Activated B cell treated with CpG ODN at 0.5 μM for 24 hours (primary cell): ENCODE measurements around the gene GABARAPL2. TPM values are rescaled to one million over a fixed set of nuclear protein-coding genes. Genes with fewer than 3 reads are reported as not detected.

Experiments
- ATAC-seq: fragments of 200-7000 bp; cut with Tn5 transposase; one replicate; pipeline ENCODE4 v1.10.0; 2021; ENCODE audit warnings: low read depth, mild to moderate bottlenecking, moderate library complexity
- CTCF ChIA-PET: fragments of 350-600 bp; sonication (Branson Sonifier 250); formaldehyde crosslinking; loops from one replicate; lab custom pipeline; 2021; ENCODE audit warnings: antibody characterized with exemption; lab: Charles Lee
- POLR2A ChIA-PET: fragments of 350-600 bp; sonication (Branson Sonifier 250); formaldehyde crosslinking; loops from one replicate; lab custom pipeline; 2021; ENCODE audit warnings: antibody characterized with exemption; lab: Charles Lee
- DNase-seq: peaks from one replicate; pipeline ENCODE4 v3.0.0; 2022
- H3K27ac Mint-ChIP-seq: one replicate; pipeline ENCODE4 v1.8.0; 2020; ENCODE audit warnings: mixed read lengths
- H3K27me3 Mint-ChIP-seq: one replicate; pipeline ENCODE4 v1.8.0; 2021; ENCODE audit warnings: mixed read lengths
- H3K36me3 Mint-ChIP-seq: one replicate; pipeline ENCODE4 v1.8.0; 2021; ENCODE audit warnings: low read depth, mixed read lengths
- H3K4me1 Mint-ChIP-seq: one replicate; pipeline ENCODE4 v1.8.0; 2021; ENCODE audit warnings: mixed read lengths
- H3K4me3 Mint-ChIP-seq: one replicate; pipeline ENCODE4 v1.8.0; 2020; ENCODE audit warnings: mild to moderate bottlenecking, mixed read lengths
- H3K9me3 Mint-ChIP-seq: one replicate; pipeline ENCODE4 v1.8.0; 2020; ENCODE audit warnings: mixed read lengths
- intact Hi-C: fragments of 100-400 bp; cut with micrococcal nuclease; formaldehyde crosslinking; loops from one replicate; pipeline ENCODE4 v1.15.1; 2024
- total RNA-seq: library from RNA; stranded (reverse); gene quantifications from 2 replicates; pipeline ENCODE4 v1.2.3, GENCODE V29; 2022
- TF ChIP-seq, protein P1 (sequence below): fragments of 200-600 bp; IDR thresholded peaks from one replicate; pipeline ENCODE4 v1.8.0; 2022; ENCODE audit warnings: antibody characterized with exemption, mild to moderate bottlenecking

GABARAPL2 gene
- total RNA-seq, 1 donor from 2014 or later: 62.9 TPM

DNA sequence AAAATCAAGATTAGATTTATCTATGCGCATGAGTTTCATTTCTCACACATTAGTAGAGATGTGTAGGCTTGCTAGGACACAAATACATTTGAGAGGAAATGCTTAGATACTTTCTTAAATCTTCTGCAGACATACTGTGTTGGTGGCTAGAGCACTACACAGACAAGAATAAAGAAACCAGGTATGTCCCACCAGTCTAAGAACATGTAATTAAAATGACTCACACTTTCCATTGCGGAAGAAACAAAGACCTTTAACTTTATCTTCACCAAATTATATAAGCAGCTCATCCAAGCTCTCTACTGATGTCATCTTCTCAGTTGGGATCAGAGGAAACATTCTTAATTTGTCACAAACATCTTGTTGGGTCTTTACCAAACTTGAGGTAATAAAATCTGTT, 12.5 kb downstream of the GABARAPL2 start:
- H3K27me3 Mint-ChIP-seq: no peaks in the 10 kb centered on the region
- TF ChIP-seq, protein P1, sequence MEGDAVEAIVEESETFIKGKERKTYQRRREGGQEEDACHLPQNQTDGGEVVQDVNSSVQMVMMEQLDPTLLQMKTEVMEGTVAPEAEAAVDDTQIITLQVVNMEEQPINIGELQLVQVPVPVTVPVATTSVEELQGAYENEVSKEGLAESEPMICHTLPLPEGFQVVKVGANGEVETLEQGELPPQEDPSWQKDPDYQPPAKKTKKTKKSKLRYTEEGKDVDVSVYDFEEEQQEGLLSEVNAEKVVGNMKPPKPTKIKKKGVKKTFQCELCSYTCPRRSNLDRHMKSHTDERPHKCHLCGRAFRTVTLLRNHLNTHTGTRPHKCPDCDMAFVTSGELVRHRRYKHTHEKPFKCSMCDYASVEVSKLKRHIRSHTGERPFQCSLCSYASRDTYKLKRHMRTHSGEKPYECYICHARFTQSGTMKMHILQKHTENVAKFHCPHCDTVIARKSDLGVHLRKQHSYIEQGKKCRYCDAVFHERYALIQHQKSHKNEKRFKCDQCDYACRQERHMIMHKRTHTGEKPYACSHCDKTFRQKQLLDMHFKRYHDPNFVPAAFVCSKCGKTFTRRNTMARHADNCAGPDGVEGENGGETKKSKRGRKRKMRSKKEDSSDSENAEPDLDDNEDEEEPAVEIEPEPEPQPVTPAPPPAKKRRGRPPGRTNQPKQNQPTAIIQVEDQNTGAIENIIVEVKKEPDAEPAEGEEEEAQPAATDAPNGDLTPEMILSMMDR: no peak
- DNase-seq: no peak
- intact Hi-C loops: no loop called here
- peaks cover 54% of the 10 kb centered on the region for H3K4me1 Mint-ChIP-seq
- no peak overlapping the region for H3K27ac Mint-ChIP-seq
- H3K9me3 Mint-ChIP-seq: no peaks in the 10 kb centered on the region
- peaks cover 64% of the 10 kb centered on the region for H3K36me3 Mint-ChIP-seq
- POLR2A ChIA-PET: no interaction called here
- CTCF ChIA-PET: interaction anchor here (1.0 kb wide), 1 partner anchor 106 kb away, joined by 3 read pairs; no protein-coding TSS in a partner anchor
- no peak overlapping the region for H3K4me3 Mint-ChIP-seq
- ATAC-seq: no peak

DNA sequence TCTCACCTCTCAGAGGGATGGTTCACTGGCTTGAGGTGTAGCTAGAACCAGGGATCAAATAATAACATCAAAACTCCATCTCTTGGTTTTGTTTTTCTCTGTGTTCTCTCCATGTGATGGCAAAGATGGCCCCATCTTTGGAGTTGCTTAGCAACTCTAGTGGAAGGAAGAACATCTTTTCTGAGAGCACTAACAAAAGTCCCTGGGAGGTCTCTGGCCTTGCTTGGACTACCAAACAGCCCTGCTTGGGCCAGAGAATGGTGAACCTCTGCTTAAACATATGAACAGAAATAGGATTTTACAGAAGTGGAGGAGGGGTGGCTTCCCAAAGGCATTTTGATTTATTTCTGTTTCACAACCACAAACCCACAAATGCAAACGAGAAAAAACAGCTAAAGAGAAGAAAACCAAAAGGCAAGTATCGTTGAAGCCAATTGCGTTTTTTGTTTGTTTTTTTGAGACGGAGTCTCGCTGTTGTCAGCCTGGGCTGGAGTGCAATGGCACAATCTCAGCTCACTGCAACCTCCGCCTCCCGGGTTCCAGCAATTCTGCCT, 13.2 kb downstream of the GABARAPL2 start:
- no peaks in the 10 kb centered on the region for H3K9me3 Mint-ChIP-seq
- H3K27ac Mint-ChIP-seq: peak overlapping the region; percentile 37
- no peaks in the 10 kb centered on the region for H3K27me3 Mint-ChIP-seq
- ATAC-seq (no peak), DNase-seq (no peak)
- ChIA-PET POLR2A (interaction anchor here (0.6 to 1.0 kb wide), 2 partner anchors 20 to 70 kb away, joined by 3 to 11 read pairs; no protein-coding TSS in a partner anchor), CTCF (interaction anchor here (1.0 kb wide), 1 partner anchor 107 kb away, joined by 3 read pairs; no protein-coding TSS in a partner anchor)
- intact Hi-C loops: no loop called here
- peaks cover 56% of the 10 kb centered on the region for H3K4me1 Mint-ChIP-seq
- H3K4me3 Mint-ChIP-seq: peak overlapping the region; percentile 15
- TF ChIP-seq, protein P1: no peak
- H3K36me3 Mint-ChIP-seq: peaks cover 57% of the 10 kb centered on the region

DNA sequence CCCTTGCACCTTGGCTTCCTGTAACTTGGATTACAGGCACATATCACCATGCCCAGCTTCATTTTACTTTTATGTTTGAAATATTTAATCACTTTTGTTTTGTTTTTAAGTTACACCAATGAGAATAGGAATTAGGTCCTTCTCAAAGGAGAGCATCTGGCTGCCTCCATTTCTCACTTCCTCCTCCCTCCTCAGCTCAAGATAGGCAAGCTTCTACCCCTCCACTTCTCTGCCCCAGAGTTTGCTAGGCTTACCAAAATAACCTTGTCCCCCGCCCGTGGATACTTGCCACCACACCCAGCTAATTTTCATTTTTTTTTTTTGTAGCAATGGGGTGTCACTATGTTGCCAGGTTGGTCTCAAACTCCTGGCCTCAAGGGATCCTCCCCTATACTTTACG, 17.9 kb downstream of the GABARAPL2 start:
- TF ChIP-seq, protein P1: no peak
- POLR2A ChIA-PET: interaction anchor here (0.9 to 1.1 kb wide), 3 partner anchors 11 to 66 kb away, joined by 4 to 5 read pairs (median 4); partner anchors contain the start of gene ADAT1
- H3K4me3 Mint-ChIP-seq: peak overlapping the region; percentile 19
- peak overlapping the region; percentile 65 for H3K27ac Mint-ChIP-seq
- H3K4me1 Mint-ChIP-seq: peaks cover 54% of the 10 kb centered on the region
- CTCF ChIA-PET: interaction anchor here (0.7 kb wide), 1 partner anchor 32 kb away, joined by 4 read pairs; no protein-coding TSS in a partner anchor
- no peaks in the 10 kb centered on the region for H3K9me3 Mint-ChIP-seq
- intact Hi-C loops: loop anchor here (1.0 to 2.0 kb wide), 2 partner anchors 13 to 28 kb away; partner anchors contain the start of gene TMEM231
- no peaks in the 10 kb centered on the region for H3K27me3 Mint-ChIP-seq
- peak; percentile 91 for ATAC-seq
- no peak for DNase-seq
- peaks cover 18% of the 10 kb centered on the region for H3K36me3 Mint-ChIP-seq

DNA sequence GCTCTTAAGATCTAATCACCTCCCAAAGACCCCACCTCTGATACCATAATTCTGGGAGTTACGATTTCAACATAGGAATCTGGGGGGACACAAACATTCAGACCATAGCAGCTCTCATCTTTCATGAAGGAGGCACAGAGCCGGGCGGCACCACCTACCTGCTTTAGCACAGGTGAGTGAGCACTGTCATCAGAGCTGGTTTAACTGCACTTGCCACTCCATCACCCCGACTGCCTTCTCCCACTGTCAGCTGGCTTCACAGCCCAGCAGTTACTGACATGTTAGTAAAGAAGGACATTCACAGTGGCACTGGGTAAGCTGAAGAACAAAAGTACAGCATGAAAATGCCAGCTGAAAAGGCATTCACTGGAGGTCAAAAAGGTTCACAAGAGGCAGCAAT, 22.5 kb downstream of the GABARAPL2 start:
- H3K4me3 Mint-ChIP-seq: no peak overlapping the region
- H3K4me1 Mint-ChIP-seq: peaks cover 23% of the 10 kb centered on the region
- H3K9me3 Mint-ChIP-seq: no peaks in the 10 kb centered on the region
- DNase-seq (no peak), ATAC-seq (no peak)
- intact Hi-C loops: no loop called here
- H3K27me3 Mint-ChIP-seq: no peaks in the 10 kb centered on the region
- no peak overlapping the region for H3K27ac Mint-ChIP-seq
- TF ChIP-seq, protein P1: no peak
- CTCF ChIA-PET: interaction anchor here (0.9 to 1.2 kb wide), 2 partner anchors 39 to 71 kb away, joined by 3 to 4 read pairs; no protein-coding TSS in a partner anchor
- H3K36me3 Mint-ChIP-seq: peaks cover 15% of the 10 kb centered on the region
- POLR2A ChIA-PET: no interaction called here

DNA sequence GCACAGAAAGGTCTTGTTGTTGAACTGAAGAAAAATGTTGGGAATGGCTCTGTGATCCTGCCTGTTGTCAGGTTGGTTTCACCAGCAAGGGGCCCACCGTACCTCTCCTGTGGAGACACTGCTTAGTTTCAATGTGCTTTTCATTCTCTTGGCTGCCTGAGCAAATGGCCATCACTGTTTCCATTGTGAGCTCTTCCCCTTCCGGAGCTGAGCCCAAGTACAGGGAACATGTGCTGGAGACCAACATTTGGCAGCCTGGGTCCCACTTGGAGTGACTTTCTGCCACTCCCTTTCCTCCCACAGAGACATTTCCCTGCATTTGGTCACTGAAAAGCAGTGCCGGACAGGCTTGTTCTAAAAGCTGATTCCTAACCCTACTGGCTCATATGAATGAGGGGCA, 23.1 kb downstream of the GABARAPL2 start:
- POLR2A ChIA-PET: no interaction called here

More for the DNA sequence above, 23.1 kb downstream of the GABARAPL2 start:
- H3K4me1 Mint-ChIP-seq: peaks cover 18% of the 10 kb centered on the region
- DNase-seq (no peak), ATAC-seq (no peak)
- no peaks in the 10 kb centered on the region for H3K9me3 Mint-ChIP-seq
- CTCF ChIA-PET: interaction anchor here (1.2 kb wide), 1 partner anchor 39 kb away, joined by 3 read pairs; no protein-coding TSS in a partner anchor
- H3K27ac Mint-ChIP-seq: no peak overlapping the region
- peaks cover 20% of the 10 kb centered on the region for H3K36me3 Mint-ChIP-seq
- H3K4me3 Mint-ChIP-seq: no peak overlapping the region
- TF ChIP-seq, protein P1: no peak
- H3K27me3 Mint-ChIP-seq: no peaks in the 10 kb centered on the region
- intact Hi-C loops: no loop called here
